ENCODE results near the gene ATG4D. TPM values are rescaled to one million over a fixed set of nuclear protein-coding genes. Genes with fewer than 3 reads are reported as not detected.
"Not testable (repeated sequence)": the region's sequence is repeated elsewhere in the genome, so short reads cannot be mapped to it uniquely, and the experiment has no call there.

ATG4D gene
- total RNA-seq, 1 experiment from 2014 or later = 7.0 TPM

GRCh38 chr19:10568826-10569651 lies 25.3 kb downstream of the ATG4D start, which contains the start of gene CDKN2D:
Gene CDKN2D, minus strand, starts transcription at chr19:10568979. Its CDS starts 326 bp downstream, at chr19:10568653.
- Histone ChIP-seq H3K4me3 (ENCODE audit: low read length) (peak within 1 kb of the TSS; percentile 76), H3K79me2 (ENCODE audit: low read length) (peaks cover 17% of the 10 kb centered on the region), H4K20me1 (ENCODE audit: insufficient read depth, low read depth, low read length) (no peaks in the 10 kb centered on the region), H3K4me2 (ENCODE audit: low read depth, low read length, poor library complexity, severe bottlenecking) (peak within 1 kb of the TSS; percentile 97), H3K4me1 (ENCODE audit: low read length) (peaks cover 40% of the 10 kb centered on the region), H3K9ac (ENCODE audit: low read length) (peak within 1 kb of the TSS; percentile 77), H3K9me3 (ENCODE audit: low read length) (no peaks in the 10 kb centered on the region), H3K9me2 (replicated peaks; ENCODE audit: insufficient read depth, low read length) (no peaks in the 10 kb centered on the region), H2AFZ (ENCODE audit: low read length) (peak within 1 kb of the TSS; percentile 87; the same call in 1 of the 2 replicates), H3K27me3 (ENCODE audit: low read length) (no peaks in the 10 kb centered on the region), H3K36me3 (ENCODE audit: insufficient read depth, low read length) (peaks cover 6% of the 10 kb centered on the region; the same call in 1 of the 2 replicates), H3K27ac (ENCODE audit: low read length) (peak within 1 kb of the TSS; percentile 88)
- peak; percentile 100 for DNase-seq

GRCh38 chr19:10573793-10574192 lies 30.1 kb downstream of the ATG4D start:
- not testable (repeated sequence) for H3K36me3 ChIP-seq (ENCODE audit: insufficient read depth, low read length); H3K9ac ChIP-seq (ENCODE audit: low read length); H3K4me2 ChIP-seq (ENCODE audit: low read depth, low read length, poor library complexity, severe bottlenecking); H3K9me2 ChIP-seq (replicated peaks; ENCODE audit: insufficient read depth, low read length); H3K27ac ChIP-seq (ENCODE audit: low read length); H4K20me1 ChIP-seq (ENCODE audit: insufficient read depth, low read depth, low read length); H3K9me3 ChIP-seq (ENCODE audit: low read length); H3K27me3 ChIP-seq (ENCODE audit: low read length); H3K79me2 ChIP-seq (ENCODE audit: low read length); DNase-seq; H2AFZ ChIP-seq (ENCODE audit: low read length); H3K4me1 ChIP-seq (ENCODE audit: low read length); H3K4me3 ChIP-seq (ENCODE audit: low read length)

GRCh38 chr19:10574462-10574861 lies 30.8 kb downstream of the ATG4D start:
- Histone ChIP-seq H3K79me2 (ENCODE audit: low read length) (no peaks in the 10 kb centered on the region), H3K9me3 (ENCODE audit: low read length) (no peaks in the 10 kb centered on the region), H2AFZ (ENCODE audit: low read length) (no peak overlapping the region), H3K4me3 (ENCODE audit: low read length) (no peak overlapping the region), H3K27ac (ENCODE audit: low read length) (no peak overlapping the region), H3K9ac (ENCODE audit: low read length) (no peak overlapping the region), H4K20me1 (ENCODE audit: insufficient read depth, low read depth, low read length) (no peaks in the 10 kb centered on the region), H3K4me1 (ENCODE audit: low read length) (peaks cover 6% of the 10 kb centered on the region), H3K27me3 (ENCODE audit: low read length) (no peaks in the 10 kb centered on the region), H3K36me3 (ENCODE audit: insufficient read depth, low read length) (no peaks in the 10 kb centered on the region), H3K9me2 (replicated peaks; ENCODE audit: insufficient read depth, low read length) (no peaks in the 10 kb centered on the region), H3K4me2 (ENCODE audit: low read depth, low read length, poor library complexity, severe bottlenecking) (no peak overlapping the region)
- no peak for DNase-seq

- Histone ChIP-seq H3K4me2 (ENCODE audit: low read depth, low read length, poor library complexity, severe bottlenecking) (no peak overlapping the region), H3K36me3 (ENCODE audit: insufficient read depth, low read length) (no peaks in the 10 kb centered on the region), H3K27me3 (ENCODE audit: low read length) (no peaks in the 10 kb centered on the region), H3K79me2 (ENCODE audit: low read length) (no peaks in the 10 kb centered on the region), H2AFZ (ENCODE audit: low read length) (no peak overlapping the region), H3K9me2 (replicated peaks; ENCODE audit: insufficient read depth, low read length) (no peaks in the 10 kb centered on the region), H3K9ac (ENCODE audit: low read length) (no peak overlapping the region), H3K27ac (ENCODE audit: low read length) (no peak overlapping the region), H3K4me1 (ENCODE audit: low read length) (no peaks in the 10 kb centered on the region), H3K4me3 (ENCODE audit: low read length) (no peak overlapping the region), H3K9me3 (ENCODE audit: low read length) (no peaks in the 10 kb centered on the region), H4K20me1 (ENCODE audit: insufficient read depth, low read depth, low read length) (no peaks in the 10 kb centered on the region)
- DNase-seq = no peak
Observed at GRCh38 chr19:10575011-10575716, 31.5 kb downstream of the ATG4D start.

- H3K4me2 ChIP-seq (ENCODE audit: low read depth, low read length, poor library complexity, severe bottlenecking) = no peak overlapping the region
- no peaks in the 10 kb centered on the region for H3K9me3 ChIP-seq (ENCODE audit: low read length)
- H3K4me1 ChIP-seq (ENCODE audit: low read length) = peaks cover 5% of the 10 kb centered on the region
- H3K4me3 ChIP-seq (ENCODE audit: low read length) = no peak overlapping the region
- H4K20me1 ChIP-seq (ENCODE audit: insufficient read depth, low read depth, low read length) = no peaks in the 10 kb centered on the region
- no peaks in the 10 kb centered on the region for H3K36me3 ChIP-seq (ENCODE audit: insufficient read depth, low read length)
- H3K27me3 ChIP-seq (ENCODE audit: low read length) = no peaks in the 10 kb centered on the region
- no peak overlapping the region for H2AFZ ChIP-seq (ENCODE audit: low read length)
- H3K79me2 ChIP-seq (ENCODE audit: low read length) = no peaks in the 10 kb centered on the region
- DNase-seq = no peak
- no peaks in the 10 kb centered on the region for H3K9me2 ChIP-seq (replicated peaks; ENCODE audit: insufficient read depth, low read length)
- H3K27ac ChIP-seq (ENCODE audit: low read length) = no peak overlapping the region
- no peak overlapping the region for H3K9ac ChIP-seq (ENCODE audit: low read length)
Observed at GRCh38 chr19:10577951-10578350, 34.2 kb downstream of the ATG4D start.

GRCh38 chr19:10580979-10581631 lies 37.4 kb downstream of the ATG4D start:
- Histone ChIP-seq H3K36me3 (ENCODE audit: insufficient read depth, low read length) (no peaks in the 10 kb centered on the region), H3K9me2 (replicated peaks; ENCODE audit: insufficient read depth, low read length) (no peaks in the 10 kb centered on the region), H3K4me1 (ENCODE audit: low read length) (peaks cover 5% of the 10 kb centered on the region), H3K4me3 (ENCODE audit: low read length) (no peak overlapping the region), H3K79me2 (ENCODE audit: low read length) (no peaks in the 10 kb centered on the region), H3K27ac (ENCODE audit: low read length) (no peak overlapping the region), H3K9ac (ENCODE audit: low read length) (peak overlapping the region; percentile 28; the same call in 1 of the 2 replicates), H3K27me3 (ENCODE audit: low read length) (no peaks in the 10 kb centered on the region), H3K4me2 (ENCODE audit: low read depth, low read length, poor library complexity, severe bottlenecking) (peak overlapping the region; percentile 42), H3K9me3 (ENCODE audit: low read length) (no peaks in the 10 kb centered on the region), H4K20me1 (ENCODE audit: insufficient read depth, low read depth, low read length) (no peaks in the 10 kb centered on the region), H2AFZ (ENCODE audit: low read length) (peak overlapping the region; percentile 56; the same call in 1 of the 2 replicates)
- DNase-seq = peak; percentile 98

GRCh38 chr19:10582091-10582490 lies 38.4 kb downstream of the ATG4D start:
- Histone ChIP-seq H3K4me1 (ENCODE audit: low read length) (peaks cover 5% of the 10 kb centered on the region), H3K36me3 (ENCODE audit: insufficient read depth, low read length) (no peaks in the 10 kb centered on the region)

More at GRCh38 chr19:10582091-10582490, 38.4 kb downstream of the ATG4D start:
- Histone ChIP-seq H3K27me3 (ENCODE audit: low read length) (no peaks in the 10 kb centered on the region), H3K9ac (ENCODE audit: low read length) (no peak overlapping the region), H3K4me3 (ENCODE audit: low read length) (no peak overlapping the region), H4K20me1 (ENCODE audit: insufficient read depth, low read depth, low read length) (no peaks in the 10 kb centered on the region), H3K27ac (ENCODE audit: low read length) (no peak overlapping the region), H3K79me2 (ENCODE audit: low read length) (no peaks in the 10 kb centered on the region), H3K9me3 (ENCODE audit: low read length) (no peaks in the 10 kb centered on the region), H3K9me2 (replicated peaks; ENCODE audit: insufficient read depth, low read length) (no peaks in the 10 kb centered on the region), H2AFZ (ENCODE audit: low read length) (no peak overlapping the region), H3K4me2 (ENCODE audit: low read depth, low read length, poor library complexity, severe bottlenecking) (no peak overlapping the region)
- no peak for DNase-seq

All from Karpas-422 (cell line).